Neuronal stem cell (in vitro differentiated cells): ENCODE measurements around the gene LINGO3.

Source experiments
- DNase-seq: peaks from one replicate; pipeline ENCODE4 v3.0.0-alpha.2; 2013; ENCODE audit warnings: low spot score
- H2AFZ ChIP-seq: one replicate; pipeline ENCODE4 v1.6.1; 2013; ENCODE audit warnings: mild to moderate bottlenecking, low read length, inconsistent platforms
- H2AK5ac ChIP-seq: 2 replicates; pipeline ENCODE4 v1.6.1; 2013; ENCODE audit warnings: low read depth, mild to moderate bottlenecking, inconsistent platforms, low read length, moderate library complexity, mixed read lengths
- H2BK120ac ChIP-seq: 2 replicates; pipeline ENCODE4 v1.6.1; 2013; ENCODE audit warnings: low read depth, mild to moderate bottlenecking, inconsistent platforms, low read length, moderate library complexity, mixed read lengths
- H2BK12ac ChIP-seq: one replicate; pipeline ENCODE4 v1.6.1; 2013; ENCODE audit warnings: low read length, inconsistent platforms
- H2BK15ac ChIP-seq: 2 replicates; pipeline ENCODE4 v1.6.1; 2013; ENCODE audit warnings: mild to moderate bottlenecking, low read length, inconsistent platforms, mixed read lengths
- H2BK5ac ChIP-seq: one replicate; pipeline ENCODE4 v1.6.1; 2013; ENCODE audit warnings: inconsistent platforms, mild to moderate bottlenecking, low read length, moderate library complexity
- H3K14ac ChIP-seq: one replicate; pipeline ENCODE4 v1.6.1; 2013; ENCODE audit warnings: low read length, inconsistent platforms
- H3K18ac ChIP-seq: 2 replicates; pipeline ENCODE4 v1.6.1; 2013; ENCODE audit warnings: low read length, inconsistent platforms
- H3K23ac ChIP-seq: 2 replicates; pipeline ENCODE4 v1.6.1; 2013; ENCODE audit warnings: low read depth, mild to moderate bottlenecking, mixed read lengths, low read length, inconsistent platforms; ENCODE audit not compliant: poor library complexity
- H3K27ac ChIP-seq: replicated peaks from 3 replicates; pipeline ENCODE4 v1.5.1; 2013; ENCODE audit warnings: low read length, inconsistent platforms
- H3K27me3 ChIP-seq, 3 experiments: 2 replicates each; pipeline ENCODE4 v1.6.1; 2013; ENCODE audit warnings: low read length in 3 of 3, mild to moderate bottlenecking in 2 of 3, inconsistent platforms in 1 of 3, low read depth in 1 of 3, mixed read lengths in 1 of 3, moderate library complexity in 1 of 3; ENCODE audit not compliant: control insufficient read depth in 3 of 3, insufficient read depth in 3 of 3
- H3K36me3 ChIP-seq, 2 donors: replicated peaks in 1 of 2; 2 replicates each; pipeline ENCODE4 v1.6.1; 2013; ENCODE audit warnings: low read length in 2 of 2; ENCODE audit not compliant: control insufficient read depth in 2 of 2, insufficient read depth in 2 of 2
- H3K4ac ChIP-seq: 2 replicates; pipeline ENCODE4 v1.6.1; 2013; ENCODE audit warnings: inconsistent platforms, mild to moderate bottlenecking, low read length, moderate library complexity
- H3K4me1 ChIP-seq, 2 donors: 1 replicate in 1 of 2; 2 replicates in 1 of 2; pipeline ENCODE4 v1.6.1; 2013; ENCODE audit warnings: low read length in 2 of 2, low read depth in 1 of 2; ENCODE audit not compliant: control insufficient read depth in 2 of 2, insufficient read depth in 1 of 2
- H3K4me2 ChIP-seq: one replicate; pipeline ENCODE4 v1.6.1; 2013; ENCODE audit warnings: mild to moderate bottlenecking, low read length, inconsistent platforms; ENCODE audit not compliant: insufficient read depth, poor library complexity, severe bottlenecking
- H3K4me3 ChIP-seq, 2 donors: 2 replicates each; pipeline ENCODE4 v1.5.1; 2013; ENCODE audit warnings: low read length in 2 of 2, mild to moderate bottlenecking in 2 of 2, inconsistent platforms in 1 of 2, moderate library complexity in 1 of 2
- H3K79me1 ChIP-seq: one replicate; pipeline ENCODE4 v1.6.1; 2013; ENCODE audit warnings: low read depth, mild to moderate bottlenecking, inconsistent platforms, low read length, moderate library complexity
- H3K9ac ChIP-seq: one replicate; pipeline ENCODE4 v1.6.1; 2013; ENCODE audit warnings: mild to moderate bottlenecking, low read depth, low read length, inconsistent platforms; ENCODE audit not compliant: poor library complexity
- H3K9me3 ChIP-seq, 2 donors: replicated peaks in 1 of 2; 2 replicates each; pipeline versions ENCODE3 to v1.6.1; 2013; ENCODE audit warnings: low read length in 2 of 2, mild to moderate bottlenecking in 2 of 2, inconsistent platforms in 1 of 2, low read depth in 1 of 2, mixed read lengths in 1 of 2, moderate library complexity in 1 of 2; ENCODE audit not compliant: control insufficient read depth in 2 of 2, insufficient read depth in 1 of 2
- H4K8ac ChIP-seq: one replicate; pipeline ENCODE4 v1.6.1; 2013; ENCODE audit warnings: low read depth, mild to moderate bottlenecking, inconsistent platforms, low read length, moderate library complexity
- H4K91ac ChIP-seq: one replicate; pipeline ENCODE4 v1.6.1; 2013; ENCODE audit warnings: low read length, low read depth, mild to moderate bottlenecking, inconsistent platforms; ENCODE audit not compliant: poor library complexity
- WGBS, 2 donors: extraction: QIAGEN DNeasy Blood & Tissue Kit; methylation state at CpG; one replicate each; pipeline ENCODE4 v1.1.7; 2013; ENCODE audit warnings: missing lambda C conversion rate in 2 of 2, mixed read lengths in 1 of 2; ENCODE audit not compliant: insufficient read length in 2 of 2, insufficient replicate concordance in 1 of 2; ENCODE audit errors: extremely low coverage in 2 of 2; 5-methylcytosine and 5-hydroxymethylcytosine counted together

The LINGO3 gene

GRCh38 chr19:2302319-2303210 is 5.4 kb downstream of the LINGO3 start:
- Histone ChIP-seq H3K23ac (peak overlapping the region; percentile 96), H3K14ac (peak overlapping the region; percentile 99), H3K18ac (peak overlapping the region; percentile 94), H3K36me3 (no peaks in the 10 kb centered on the region), H3K4me3 (peak overlapping the region; percentile 40 to 70), H3K4ac (peak overlapping the region; percentile 76), H4K8ac (no peak overlapping the region), H2AFZ (peak overlapping the region; percentile 100), H2BK120ac (peak overlapping the region; percentile 81), H2BK15ac (peak overlapping the region; percentile 99), H4K91ac (no peak overlapping the region), H3K9me3 (no peaks in the 10 kb centered on the region), H2AK5ac (peak overlapping the region; percentile 97), H3K9ac (peak overlapping the region; percentile 88), H3K79me1 (no peaks in the 10 kb centered on the region), H3K27me3 (peaks cover 0 to 48% (median 16%) of the 10 kb centered on the region in 3 experiments), H3K4me1 (peaks cover 8 to 14% of the 10 kb centered on the region in 2 donors), H2BK12ac (peak overlapping the region; percentile 94), H3K27ac (no peak overlapping the region), H2BK5ac (peak overlapping the region; percentile 98), H3K4me2 (peak overlapping the region; percentile 42)
- no CpG with 5 or more reads among the region's 62 CpGs for WGBS, 2 donors
- peak; percentile 63 for DNase-seq

DNA sequence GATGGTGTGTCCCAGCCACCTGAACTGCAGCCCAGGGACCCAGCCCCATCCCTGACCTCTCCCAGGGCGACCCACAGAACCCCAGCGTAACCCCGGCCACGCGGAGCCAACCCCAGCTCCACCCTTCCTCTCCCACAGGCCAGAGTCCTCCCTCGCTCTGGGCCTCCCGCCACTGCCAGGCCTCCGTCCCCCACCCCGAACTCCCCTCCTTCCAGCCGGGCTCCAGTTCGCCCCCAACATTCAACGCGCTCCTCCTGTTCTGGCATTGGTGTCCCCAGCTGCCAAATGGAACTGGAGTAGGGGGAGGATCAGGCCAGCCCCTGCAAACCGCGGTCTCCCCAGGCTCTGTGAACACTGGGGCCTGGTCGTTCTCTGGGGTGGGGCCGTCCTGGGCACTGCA is 7.4 kb downstream of the LINGO3 start:
- H3K4me3 ChIP-seq: no peak overlapping the region
- peaks cover 0 to 32% (median 7%) of the 10 kb centered on the region in 3 experiments for H3K27me3 ChIP-seq
- no peak overlapping the region for H4K8ac ChIP-seq
- no peak overlapping the region for H2BK12ac ChIP-seq
- no peak overlapping the region for H3K27ac ChIP-seq
- no peak overlapping the region for H4K91ac ChIP-seq
- peak overlapping the region; percentile 64 for H3K18ac ChIP-seq
- no peaks in the 10 kb centered on the region for H3K9me3 ChIP-seq
- no peak for DNase-seq
- no peak overlapping the region for H3K4ac ChIP-seq
- peaks cover 8 to 14% of the 10 kb centered on the region in 2 donors for H3K4me1 ChIP-seq
- no peak overlapping the region for H3K4me2 ChIP-seq
- no CpG with 5 or more reads among the region's 17 CpGs for WGBS, 2 donors
- no peak overlapping the region for H3K14ac ChIP-seq
- no peaks in the 10 kb centered on the region for H3K36me3 ChIP-seq
- no peak overlapping the region for H2BK120ac ChIP-seq
- no peak overlapping the region for H2BK5ac ChIP-seq
- no peaks in the 10 kb centered on the region for H3K79me1 ChIP-seq
- H2AFZ ChIP-seq: no peak overlapping the region
- no peak overlapping the region for H3K9ac ChIP-seq
- peak overlapping the region; percentile 31 for H3K23ac ChIP-seq
- peak overlapping the region; percentile 7 for H2BK15ac ChIP-seq
- H2AK5ac ChIP-seq: peak overlapping the region; percentile 45

- no peak overlapping the region for H2AK5ac ChIP-seq
- no peak overlapping the region for H2BK15ac ChIP-seq
- no peak overlapping the region for H3K27ac ChIP-seq
- H3K4ac ChIP-seq: no peak overlapping the region
- no peak overlapping the region for H4K8ac ChIP-seq
- H2BK120ac ChIP-seq: no peak overlapping the region
- H3K23ac ChIP-seq: no peak overlapping the region
- peaks cover 4 to 5% of the 10 kb centered on the region in 2 donors for H3K4me1 ChIP-seq
- H2AFZ ChIP-seq: no peak overlapping the region
- H3K36me3 ChIP-seq: no peaks in the 10 kb centered on the region
- WGBS, 2 donors: no CpG with 5 or more reads among the region's 16 CpGs
- H3K4me3 ChIP-seq: no peak overlapping the region
- peaks cover 7 to 26% (median 12%) of the 10 kb centered on the region in 3 experiments for H3K27me3 ChIP-seq
- H3K14ac ChIP-seq: no peak overlapping the region
- H4K91ac ChIP-seq: no peak overlapping the region
- H2BK5ac ChIP-seq: no peak overlapping the region
- H3K4me2 ChIP-seq: no peak overlapping the region
- no peak overlapping the region for H3K9ac ChIP-seq
- no peaks in the 10 kb centered on the region for H3K79me1 ChIP-seq
- peaks cover 0 to 2% of the 10 kb centered on the region in 2 donors for H3K9me3 ChIP-seq
- no peak for DNase-seq
- peak overlapping the region; percentile 67 for H3K18ac ChIP-seq
- H2BK12ac ChIP-seq: no peak overlapping the region
Measured at GRCh38 chr19:2296141-2296540, 11.8 kb downstream of the LINGO3 start.

DNA sequence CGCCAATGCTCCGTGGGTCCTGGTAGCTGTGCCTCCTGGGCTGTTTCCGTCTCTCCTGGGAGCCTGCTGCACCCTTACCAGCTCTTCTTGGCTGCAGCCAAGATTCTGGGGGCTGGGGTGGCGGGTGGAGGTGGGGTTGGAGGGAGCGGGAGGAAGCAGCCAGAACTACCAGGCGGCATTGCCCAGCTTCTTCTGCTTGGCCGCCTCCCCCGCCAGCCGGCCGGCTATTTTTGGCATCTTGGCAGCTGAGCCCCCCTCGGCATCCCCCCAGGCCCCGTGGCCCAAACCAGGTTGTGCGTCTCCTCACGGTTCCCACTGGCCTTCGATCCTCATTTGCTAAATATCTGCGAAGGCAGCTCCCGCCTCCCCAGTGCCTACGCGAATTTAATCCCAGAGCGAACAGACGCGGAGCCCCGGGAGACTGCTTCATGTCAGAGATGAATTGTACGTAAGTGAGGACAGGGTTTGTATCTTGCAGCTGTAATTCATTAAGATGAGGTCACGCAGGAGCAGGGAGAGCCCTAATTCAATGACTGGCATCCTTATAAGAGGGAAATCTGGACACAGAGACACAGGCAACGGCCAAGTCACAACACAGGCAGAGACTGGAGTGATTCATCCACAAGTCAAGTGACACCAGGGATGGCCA is 13.1 kb downstream of the LINGO3 start:
- no peak overlapping the region for H2BK5ac ChIP-seq
- H2BK15ac ChIP-seq: no peak overlapping the region
- H4K8ac ChIP-seq: no peak overlapping the region
- H3K4me3 ChIP-seq: no peak overlapping the region
- H2AFZ ChIP-seq: peak overlapping the region; percentile 71
- peaks cover 20 to 39% (median 25%) of the 10 kb centered on the region in 3 experiments for H3K27me3 ChIP-seq
- WGBS, 2 donors: no CpG with 5 or more reads among the region's 26 CpGs
- H2BK12ac ChIP-seq: no peak overlapping the region
- no peak overlapping the region for H3K4me2 ChIP-seq
- no peak overlapping the region for H2BK120ac ChIP-seq
- H4K91ac ChIP-seq: peak overlapping the region; percentile 56
- H3K4me1 ChIP-seq: peaks cover 5 to 15% of the 10 kb centered on the region in 2 donors
- peaks cover 0 to 4% of the 10 kb centered on the region in 2 donors for H3K9me3 ChIP-seq
- no peaks in the 10 kb centered on the region for H3K36me3 ChIP-seq
- no peak overlapping the region for H3K27ac ChIP-seq
- no peak overlapping the region for H3K4ac ChIP-seq
- no peak overlapping the region for H3K9ac ChIP-seq
- no peak overlapping the region for H3K23ac ChIP-seq
- H3K14ac ChIP-seq: peak overlapping the region; percentile 71
- no peak overlapping the region for H2AK5ac ChIP-seq
- no peaks in the 10 kb centered on the region for H3K79me1 ChIP-seq
- H3K18ac ChIP-seq: peak overlapping the region; percentile 28
- DNase-seq: no peak
